Sciatic nerve (tissue), 2 donors: ENCODE results near the gene TSPAN4. TPM values are rescaled to one million over a fixed set of nuclear protein-coding genes. Genes with fewer than 3 reads are reported as not detected.

Experiments
- ATAC-seq: fragments of 200-7000 bp; cut with Tn5 transposase; one replicate; pipeline ENCODE4 v1.9.1; 2020; ENCODE audit warnings: mild to moderate bottlenecking, moderate library complexity
- DNase-seq: peaks from one replicate; pipeline ENCODE4 v3.0.0-alpha.2; 2020; ENCODE audit warnings: low spot score
- intact Hi-C: fragments of 100-400 bp; cut with DNase I; formaldehyde crosslinking; loops from one replicate; pipeline ENCODE4 v1.14.2; 2022
- total RNA-seq: library from RNA; stranded (reverse); fragmentation: NEBNext Ultra II Directional; extraction: Animal tissue kit (Norgen Biotek cat#: 25700); gene quantifications from one replicate; pipeline ENCODE4 v1.2.1, GENCODE V29; 2021
- donor health status: DM: no; HTN: no; CAD: no.
- donor health status: DM: no; HTN: no; CAD: no.

Gene TSPAN4
- total RNA-seq, 1 donor from 2014 or later, result 118 TPM

DNA sequence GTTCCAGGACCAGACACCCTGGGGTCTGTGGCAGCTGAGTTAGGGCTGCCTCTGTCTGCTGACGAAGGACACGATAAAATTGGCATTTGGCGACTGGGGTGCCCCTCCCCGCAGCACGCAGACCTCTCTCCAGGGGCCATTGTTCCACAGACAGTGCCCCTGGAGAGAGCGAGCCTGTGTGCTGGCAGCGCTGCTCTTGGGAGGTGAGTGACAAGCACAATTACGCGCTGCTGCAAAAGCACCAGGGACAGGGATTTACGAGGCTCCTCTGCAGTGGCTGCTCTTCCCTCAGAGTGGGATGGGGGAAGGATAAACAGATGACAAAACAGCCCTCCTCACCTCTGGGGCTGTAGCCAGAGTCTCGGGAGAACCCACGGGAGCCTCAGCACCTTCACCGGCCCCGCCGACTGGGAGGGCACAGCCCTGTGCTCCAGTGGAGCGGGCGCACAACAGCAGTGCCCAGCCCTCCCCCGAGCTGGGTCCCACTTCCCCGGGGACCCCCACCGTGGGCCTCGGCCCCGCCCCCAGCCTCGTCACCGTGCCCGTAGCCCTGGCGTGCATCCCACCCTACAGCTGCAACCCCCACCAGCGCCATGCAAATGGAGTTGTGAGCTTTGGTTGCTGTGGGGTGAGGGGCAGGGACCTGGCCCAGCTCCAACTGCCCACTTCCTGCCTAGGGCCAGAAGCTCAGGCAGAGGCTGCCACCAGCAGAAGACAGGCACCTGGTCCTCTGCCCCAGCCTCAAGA lies 48.3 kb downstream of the TSPAN4 start:
- DNase-seq (no peak), ATAC-seq (no peak)
- intact Hi-C loops, result no loop called here

DNA sequence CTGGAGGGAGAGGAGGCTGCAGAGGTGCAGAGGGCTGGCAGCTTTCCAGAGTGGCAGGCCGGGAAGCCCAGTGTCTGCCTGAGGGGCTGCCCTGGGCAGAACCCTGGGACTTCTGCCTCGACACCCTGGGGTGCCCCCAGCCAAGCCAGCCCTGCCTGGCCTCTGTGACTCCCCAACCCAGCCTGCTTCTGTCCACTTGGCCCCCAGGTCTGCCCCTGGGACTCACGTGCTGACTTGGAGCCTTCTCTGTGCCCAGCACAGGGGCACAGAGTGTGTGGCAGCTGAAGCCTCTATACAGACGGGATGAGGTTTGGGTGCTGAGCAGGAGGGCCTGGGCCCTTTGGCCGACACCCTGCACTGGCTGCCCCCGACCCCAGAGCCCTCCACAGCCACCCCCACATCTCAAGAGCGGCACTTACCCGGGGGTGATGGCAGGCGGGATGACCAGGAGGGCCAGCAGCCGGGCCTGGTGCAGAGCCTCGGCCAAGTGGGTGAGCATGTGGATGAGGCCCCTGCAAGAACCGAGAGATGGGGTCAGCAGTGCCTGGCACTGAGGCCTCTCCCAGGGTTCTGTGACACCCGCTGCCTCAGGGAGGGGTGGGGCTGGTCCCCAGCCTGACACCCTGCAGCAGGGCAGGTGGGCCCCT lies 50.5 kb downstream of the TSPAN4 start:
- no peak for ATAC-seq
- DNase-seq, result no peak
- intact Hi-C loops, result no loop called here

DNA sequence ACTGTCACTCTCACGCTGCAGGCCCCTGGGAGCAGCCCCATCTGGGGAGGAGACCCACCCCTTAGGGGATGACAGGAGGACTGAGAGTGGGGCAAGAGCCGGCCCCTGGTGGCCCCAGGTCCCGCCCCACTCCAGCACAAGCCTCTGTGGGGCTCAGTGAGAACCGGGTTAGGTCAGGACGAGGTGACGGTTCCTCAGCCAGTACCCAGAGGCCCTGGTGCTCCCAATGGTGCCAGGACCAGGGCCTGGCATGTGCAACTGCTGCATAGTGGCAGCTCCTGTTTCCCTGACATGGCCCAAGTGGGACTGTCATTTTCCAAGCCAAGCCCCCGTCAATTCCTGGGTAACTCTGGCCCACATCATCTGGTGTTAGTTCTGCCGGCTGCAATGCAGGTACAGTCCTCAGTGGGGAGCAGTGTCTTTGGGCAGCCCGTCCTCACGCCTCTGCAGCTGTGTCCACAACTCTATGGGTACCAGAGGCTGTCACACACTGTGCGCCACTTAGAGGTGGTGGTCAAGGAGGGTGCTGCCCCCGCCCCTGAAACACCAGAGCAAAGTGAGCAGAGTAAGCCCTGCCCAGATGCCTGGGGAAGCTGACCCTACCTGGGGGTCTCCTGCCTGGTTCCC lies 52.0 kb downstream of the TSPAN4 start:
- no peak for DNase-seq
- no peak for ATAC-seq

DNA sequence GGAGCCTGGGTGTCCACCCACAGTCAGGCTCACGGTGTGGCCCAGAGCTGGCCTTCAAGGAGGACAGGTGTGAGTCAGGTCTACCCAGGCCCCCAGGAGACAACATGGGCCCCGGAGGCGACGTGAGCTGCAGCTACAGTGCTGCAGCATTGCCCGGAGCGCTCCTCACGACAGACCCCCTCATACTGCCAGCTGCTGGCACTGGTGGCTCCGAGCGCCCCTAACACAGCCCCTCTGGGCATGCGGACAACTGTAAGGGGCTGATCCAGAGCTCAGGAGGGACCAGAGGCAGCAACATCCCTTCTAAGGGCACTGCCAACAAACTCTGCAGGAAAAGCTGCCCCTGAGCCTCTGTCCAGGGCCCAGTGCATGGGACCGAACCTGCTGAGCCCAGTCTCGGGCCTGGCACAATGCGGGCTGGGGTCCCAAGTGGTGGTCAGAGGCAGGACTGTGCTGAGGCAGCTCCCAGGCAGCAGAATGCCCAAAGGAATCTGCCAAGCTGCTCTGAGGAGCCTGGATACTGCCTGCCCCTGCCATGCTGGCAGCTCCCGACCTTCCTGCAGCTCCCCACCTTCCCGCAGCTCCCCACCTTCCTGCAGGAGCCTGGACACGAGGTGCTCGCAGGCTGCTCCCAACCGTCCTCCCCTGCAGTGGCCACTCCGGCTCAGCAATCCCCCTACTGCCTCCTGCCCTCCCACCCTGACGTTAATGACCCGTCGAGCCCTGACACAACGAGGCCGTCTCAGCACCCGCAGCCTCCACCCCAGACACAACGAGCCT lies 52.9 kb downstream of the TSPAN4 start:
- DNase-seq, result no peak
- intact Hi-C loops, result no loop called here
- no peak for ATAC-seq

More for the DNA sequence above, 52.0 kb downstream of the TSPAN4 start:
- intact Hi-C loops, result no loop called here

DNA sequence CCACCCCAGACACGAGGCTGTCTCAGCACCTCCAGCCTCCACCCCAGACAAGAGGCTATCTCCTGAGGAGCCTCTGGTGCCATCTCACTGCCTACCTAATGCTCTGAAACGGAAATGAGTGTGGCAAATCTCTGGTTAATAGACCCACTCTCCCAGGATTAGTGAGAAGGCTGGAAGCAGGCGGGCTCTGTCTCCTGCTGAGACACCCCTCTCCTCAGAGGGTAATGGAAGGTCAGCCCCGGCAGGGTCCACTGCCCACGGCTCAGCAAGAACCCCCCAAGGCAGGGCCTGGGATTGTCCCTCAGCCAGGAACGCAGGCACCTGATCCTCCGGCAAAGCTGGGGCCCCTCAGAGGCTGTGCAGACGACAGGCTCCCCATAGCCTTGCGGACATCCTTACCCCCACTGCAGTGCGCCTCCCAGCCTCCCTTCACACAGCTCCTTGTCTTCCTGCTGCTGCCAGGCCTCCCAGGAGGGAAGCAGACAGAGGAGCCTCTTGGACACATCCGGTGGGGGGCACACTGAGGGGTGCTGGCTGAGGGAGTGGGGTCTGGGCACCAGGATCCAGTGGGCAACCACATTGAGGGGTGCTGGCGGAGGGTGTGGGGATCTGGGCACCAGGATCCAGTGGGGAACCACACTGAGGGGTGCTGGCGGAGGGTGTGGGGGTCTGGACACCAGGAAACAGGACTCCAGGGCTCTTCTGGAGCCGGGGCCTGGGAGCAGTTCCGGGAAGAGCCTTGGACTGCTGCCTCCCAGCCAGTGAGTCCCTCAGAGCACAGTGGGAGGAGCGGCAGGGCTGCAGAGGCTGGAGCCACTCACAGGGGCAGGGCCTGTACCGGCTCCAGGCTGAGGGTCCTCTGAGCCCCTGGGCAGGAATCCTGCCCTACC lies 54.8 kb downstream of the TSPAN4 start:
- DNase-seq (no peak), ATAC-seq (peak; percentile 44)
- intact Hi-C loops, result no loop called here

DNA sequence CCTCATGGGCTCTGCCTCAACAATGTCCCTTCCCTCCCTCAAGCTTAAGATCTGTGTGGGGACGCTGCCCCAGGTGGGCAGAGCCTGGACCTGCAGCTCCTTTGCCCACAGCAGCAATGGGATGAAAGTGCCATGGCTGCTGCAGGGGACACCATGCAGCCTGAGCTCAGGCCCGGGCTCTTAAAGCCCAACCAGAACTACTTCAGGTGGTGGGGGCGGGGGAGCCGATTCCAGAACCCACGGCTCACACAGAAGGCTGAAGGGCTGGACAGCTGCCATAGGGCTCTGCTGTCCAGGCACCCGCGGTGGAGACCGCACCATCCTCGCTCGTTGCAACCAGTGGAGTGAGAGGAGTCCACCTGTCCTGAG lies 55.5 kb downstream of the TSPAN4 start:
- ATAC-seq, result peak; percentile 39
- intact Hi-C loops, result no loop called here
- no peak for DNase-seq

DNA sequence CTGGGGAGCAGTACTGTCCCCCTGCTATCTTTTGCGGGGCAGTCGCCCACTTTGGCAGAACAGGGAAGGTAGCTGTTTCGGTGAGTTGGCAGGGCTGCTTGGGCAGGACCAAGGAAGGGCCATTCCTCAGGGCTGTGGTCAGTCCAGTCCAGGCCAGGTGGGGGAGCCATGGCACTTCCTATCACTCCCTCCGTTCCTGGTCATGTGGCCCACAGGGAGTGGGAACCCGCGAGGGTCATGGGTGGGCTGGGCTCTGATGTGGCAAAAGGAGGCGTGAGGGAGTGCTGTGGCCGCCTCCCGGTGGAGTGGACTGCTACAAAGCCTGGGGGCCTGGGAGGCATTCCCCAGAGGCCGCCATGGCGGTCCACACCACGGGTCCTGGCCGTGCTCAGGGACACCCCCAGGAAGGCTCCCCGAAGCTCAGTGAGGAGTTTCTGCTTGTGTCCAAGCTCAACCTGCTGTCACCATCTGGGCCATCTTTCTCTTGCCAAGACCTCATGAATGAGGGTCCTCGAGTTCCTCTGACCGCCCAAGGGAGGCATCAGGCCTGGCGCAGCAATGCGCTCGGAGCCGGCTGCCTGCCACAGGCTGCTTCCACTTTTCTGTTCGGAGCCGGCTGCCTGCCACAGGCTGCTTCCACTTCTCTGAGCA lies 56.0 kb downstream of the TSPAN4 start:
- DNase-seq (no peak), ATAC-seq (peak; percentile 75)
- intact Hi-C loops, result no loop called here

DNA sequence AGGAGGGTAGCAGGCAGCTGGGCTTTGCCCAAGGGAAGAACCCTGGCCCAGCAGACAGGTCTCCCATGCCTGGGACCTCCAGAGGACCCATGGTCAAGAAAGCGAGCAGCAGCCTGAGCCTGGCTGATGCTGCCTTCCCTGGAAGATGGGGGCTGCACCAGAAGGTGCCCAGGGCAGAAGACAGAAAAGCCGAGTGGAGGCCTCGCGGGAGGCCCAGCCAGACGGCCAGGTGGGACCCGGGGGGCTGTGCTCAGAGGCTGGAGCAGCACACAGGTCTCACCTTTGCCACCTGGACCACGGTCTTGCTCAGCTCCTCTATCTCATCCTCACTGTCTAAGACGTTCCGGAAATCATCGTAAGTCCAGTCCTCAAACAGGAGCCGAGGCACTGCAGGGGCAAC lies 57.1 kb downstream of the TSPAN4 start:
- no peak for DNase-seq
- intact Hi-C loops, result no loop called here
- ATAC-seq, result no peak

DNA sequence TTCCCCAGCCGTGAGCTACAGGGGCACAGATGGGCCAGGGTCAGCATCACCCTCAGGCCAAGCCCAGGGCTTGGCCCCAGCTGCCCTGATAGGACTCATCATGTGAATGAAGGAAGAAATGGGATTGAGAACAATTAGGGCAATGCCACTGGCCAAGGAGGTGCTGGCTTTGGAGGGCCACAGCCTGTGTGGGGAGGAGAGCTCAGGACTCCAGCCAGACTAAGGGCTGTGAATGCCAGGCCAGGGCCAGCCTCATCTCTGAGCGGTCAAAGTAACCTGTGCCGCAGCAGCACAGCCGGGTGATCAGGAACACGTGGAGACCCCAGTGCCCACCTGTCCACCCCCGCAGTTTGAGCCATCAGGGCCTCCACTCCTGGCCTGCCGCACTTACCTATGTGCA lies 57.9 kb downstream of the TSPAN4 start:
- ATAC-seq, result no peak
- intact Hi-C loops, result no loop called here
- no peak for DNase-seq

DNA sequence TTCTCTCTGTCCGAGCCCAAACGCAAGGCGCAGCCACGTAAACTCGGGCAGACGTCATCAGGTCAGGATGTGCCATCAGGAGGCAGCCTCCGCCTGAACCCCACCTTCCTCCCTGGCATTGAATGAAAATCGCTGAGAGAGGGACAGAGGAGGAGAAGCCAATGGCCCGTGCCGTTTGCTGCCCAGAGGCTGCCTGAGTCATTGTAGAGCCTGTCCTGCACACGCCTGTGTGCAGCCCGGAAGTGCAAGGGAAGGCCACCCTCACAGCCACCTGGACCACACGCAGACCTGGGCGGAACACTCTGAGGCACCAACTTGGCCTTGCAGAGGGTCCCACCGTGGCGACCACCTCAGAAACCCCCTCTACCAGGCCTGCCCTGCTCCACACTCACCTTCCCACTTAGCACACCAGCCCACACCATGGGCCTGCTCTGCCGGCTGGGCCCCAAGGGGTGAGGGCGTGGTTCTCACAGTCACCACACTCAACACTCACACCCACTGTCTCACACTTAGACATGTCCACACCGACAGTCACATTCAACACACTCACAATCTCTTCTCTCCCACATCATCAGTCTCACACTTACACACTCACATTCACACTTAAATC lies 58.9 kb downstream of the TSPAN4 start:
- intact Hi-C loops, result no loop called here
- ATAC-seq, result no peak

DNA sequence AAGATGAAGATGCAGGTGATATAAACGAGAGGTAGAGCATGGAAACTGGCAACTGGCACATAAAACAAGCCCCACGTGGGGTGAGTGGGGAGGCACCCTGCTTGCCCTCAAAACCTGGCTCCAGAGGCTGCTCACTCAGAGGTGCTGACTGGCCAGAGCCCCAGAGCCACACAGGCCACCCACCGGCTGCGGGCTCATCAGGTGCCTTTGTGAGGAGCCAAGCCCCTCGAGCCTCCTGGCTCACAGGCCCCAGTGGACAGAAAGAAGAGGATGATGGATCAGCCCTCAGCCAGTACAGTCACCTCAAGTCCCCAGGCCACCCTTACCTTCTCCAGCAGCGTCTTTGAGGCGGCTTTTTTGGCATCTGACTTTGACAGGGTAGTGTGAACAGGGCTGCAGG lies 61.7 kb downstream of the TSPAN4 start:
- DNase-seq, result no peak
- intact Hi-C loops, result no loop called here
- no peak for ATAC-seq

More for the DNA sequence above, 58.9 kb downstream of the TSPAN4 start:
- DNase-seq, result no peak

DNA sequence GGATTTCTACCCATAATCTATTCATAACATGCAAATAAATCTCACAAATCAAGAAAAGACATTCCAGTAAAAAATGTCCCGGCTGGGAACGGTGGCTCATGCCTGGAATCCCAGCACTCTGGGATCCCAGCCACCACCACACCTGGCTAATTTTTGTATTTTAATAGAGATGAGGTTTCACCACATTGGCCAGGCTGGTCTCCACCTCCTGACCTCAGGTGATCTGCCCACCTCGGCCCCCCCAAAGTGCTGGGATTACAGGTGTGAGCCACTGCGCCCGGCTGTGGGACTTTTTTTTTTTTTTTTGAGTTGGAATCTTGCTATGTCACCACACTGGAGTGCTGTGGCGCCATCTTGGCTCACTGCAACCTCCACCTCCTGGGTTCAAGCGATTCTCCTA lies 63.3 kb downstream of the TSPAN4 start:
- intact Hi-C loops, result loop anchor here (5.0 kb wide), 1 partner anchor 474 kb away; no protein-coding TSS in a partner anchor
- no peak for DNase-seq
- no peak for ATAC-seq

DNA sequence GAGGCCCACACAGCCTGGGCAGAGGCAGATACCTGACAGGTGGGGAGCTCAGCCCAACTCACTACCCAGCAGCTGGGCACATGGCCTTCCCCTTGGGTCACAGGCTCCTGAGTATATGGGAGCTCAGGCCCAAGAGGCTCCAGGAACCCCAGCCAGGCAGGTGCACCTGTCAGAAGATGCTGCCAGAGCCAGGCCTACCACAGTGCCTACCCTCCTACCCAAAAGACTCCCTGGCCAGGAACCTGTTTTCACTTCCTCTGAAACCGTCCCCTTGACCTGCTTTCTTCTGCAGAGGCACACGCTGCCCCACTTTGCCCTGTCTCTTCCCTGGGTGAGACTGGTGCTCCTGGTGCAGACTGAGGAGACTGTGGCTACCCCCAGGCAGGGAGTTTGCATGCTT lies 65.0 kb downstream of the TSPAN4 start:
- DNase-seq (no peak), ATAC-seq (no peak)
- intact Hi-C loops, result loop anchor here (5.0 kb wide), 1 partner anchor 475 kb away; no protein-coding TSS in a partner anchor

DNA sequence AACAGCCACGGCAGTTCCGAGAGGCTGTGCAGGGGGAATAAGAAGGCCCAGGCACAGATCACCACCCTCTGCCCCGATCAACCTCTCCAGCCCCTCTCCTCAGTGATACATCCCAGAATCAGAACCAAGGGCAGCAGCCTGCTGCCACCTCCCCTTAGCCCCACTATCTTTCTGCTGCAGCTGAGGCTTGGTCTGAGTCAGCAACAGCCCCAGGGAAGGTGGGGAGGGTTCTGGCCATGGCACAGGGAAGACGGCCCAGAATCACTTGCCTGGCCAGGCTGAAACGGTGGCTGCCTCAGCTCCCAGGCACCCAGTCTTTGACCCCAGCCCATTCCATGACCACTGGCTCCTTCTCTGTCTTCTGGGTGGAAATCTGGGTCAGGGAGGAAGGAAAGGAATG lies 65.6 kb downstream of the TSPAN4 start:
- ATAC-seq (no peak), DNase-seq (no peak)
- intact Hi-C loops, result loop anchor here (5.0 kb wide), 1 partner anchor 476 kb away; no protein-coding TSS in a partner anchor

DNA sequence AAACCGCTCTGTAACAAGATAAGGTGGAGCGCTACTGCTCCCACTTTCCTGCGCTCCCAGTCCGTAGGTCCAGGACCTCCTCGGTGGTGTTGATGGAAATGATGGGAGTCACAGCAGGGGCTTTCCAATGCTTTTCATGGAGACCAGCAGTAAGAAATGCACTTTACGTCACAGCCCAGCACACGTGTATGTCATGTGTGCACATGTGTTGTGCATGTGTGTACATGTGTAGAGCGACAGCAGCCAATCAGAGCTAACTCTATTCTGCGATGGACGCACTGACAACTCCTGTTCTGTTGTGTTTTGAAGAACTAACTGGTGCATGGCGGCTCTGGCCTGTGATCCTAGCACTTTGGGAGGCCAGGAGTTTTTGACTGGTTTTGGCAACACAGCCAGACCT lies 66.8 kb downstream of the TSPAN4 start:
- intact Hi-C loops, result loop anchor here (5.0 kb wide), 1 partner anchor 477 kb away; no protein-coding TSS in a partner anchor
- ATAC-seq, result no peak
- DNase-seq, result no peak

DNA sequence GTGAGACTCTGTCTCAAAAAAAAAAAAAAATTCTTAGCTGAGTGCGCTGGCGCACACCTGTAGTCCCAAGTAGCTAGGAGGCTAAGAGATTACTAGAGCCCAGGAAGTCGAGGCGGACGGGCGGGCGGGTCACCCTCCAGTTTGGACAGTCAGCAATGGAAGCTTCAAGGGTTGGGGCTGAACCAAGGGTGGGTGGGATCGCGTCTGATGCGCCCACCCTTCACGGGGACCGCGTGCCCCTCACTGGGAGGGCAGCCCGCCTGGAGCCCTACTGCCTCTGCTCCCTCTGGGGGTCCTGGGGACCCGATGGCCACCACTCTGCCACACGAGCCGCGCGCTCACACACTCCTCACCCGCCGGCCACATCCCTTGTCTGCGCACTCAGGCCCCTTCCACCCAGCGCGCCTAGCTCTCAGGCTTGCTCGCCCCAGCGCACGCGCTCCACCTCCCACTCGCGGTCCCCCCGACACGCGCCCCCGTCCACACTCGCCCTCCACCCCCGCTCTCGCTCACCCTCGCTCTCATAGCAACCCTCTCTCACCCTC lies 67.5 kb downstream of the TSPAN4 start:
- DNase-seq (no peak), ATAC-seq (no peak)
- intact Hi-C loops, result no loop called here

DNA sequence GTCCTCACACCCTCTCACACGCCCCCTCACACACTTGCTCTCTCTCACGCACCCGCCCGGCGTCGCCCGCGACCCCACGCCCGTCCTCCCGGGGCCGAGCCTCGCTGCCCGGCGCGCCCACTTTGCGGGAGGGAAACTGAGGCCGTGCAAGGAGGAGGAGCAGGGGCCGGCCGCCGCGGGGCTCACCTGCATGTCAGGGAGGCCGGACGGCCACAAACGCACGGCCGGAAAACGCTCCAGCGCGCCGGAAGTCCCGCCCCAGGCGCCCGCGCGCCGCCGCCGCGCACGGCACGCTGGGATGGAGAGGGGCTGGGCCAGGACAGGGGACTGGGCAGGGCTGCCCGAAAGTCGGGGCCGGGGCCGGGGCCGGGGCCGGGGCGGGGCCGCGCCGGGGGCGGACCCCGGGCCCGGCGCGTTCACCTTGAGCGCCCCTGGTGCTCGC lies 68.0 kb downstream of the TSPAN4 start, which contains the start of gene CHID1:
Gene CHID1, minus strand, starts transcription at position 222 of the 442 bp plus-strand sequence. CDS start 5,994 bp downstream, outside the sequence.
- intact Hi-C loops, result no loop called here
- DNase-seq (peak; percentile 90), ATAC-seq (peak; percentile 89)
